Kidney (tissue), 14 donors: ENCODE results near the gene ILK. TPM values are rescaled to one million over a fixed set of nuclear protein-coding genes. Genes with fewer than 3 reads are reported as not detected.
A peak's percentile ranks its signal among the peaks of the same experiment; 100 is the strongest.

Experiments used
- DNase-seq, 5 donors: peaks; one replicate each; pipeline ENCODE4 v3.0.0-alpha.2; 2013 to 2020
- FAIRE-seq: peaks from 2 replicates; lab custom pipeline; 2012; peaks lifted over from hg19 to GRCh38; lab: Jason Lieb, UNC
- H3K27ac ChIP-seq, 2 donors: one replicate each; pipeline ENCODE4 v1.7.0; 2013; ENCODE audit warnings: low read depth in 2 of 2, low read length in 2 of 2, inconsistent platforms in 1 of 2
- H3K27me3 ChIP-seq: one replicate; pipeline ENCODE4 v1.7.1; 2013; ENCODE audit warnings: low read length, inconsistent platforms; ENCODE audit not compliant: control insufficient read depth, insufficient read depth
- H3K36me3 ChIP-seq, 3 donors: one replicate each; pipeline versions ENCODE4 v1.7.0 to v1.7.1; 2013; ENCODE audit warnings: low read length in 3 of 3, control low read depth in 1 of 3, inconsistent platforms in 1 of 3; ENCODE audit not compliant: insufficient read depth in 3 of 3, control insufficient read depth in 2 of 3
- H3K4me1 ChIP-seq, 3 donors: one replicate each; pipeline versions ENCODE4 v1.7.0 to v1.7.1; 2013; ENCODE audit warnings: low read length in 3 of 3, inconsistent platforms in 1 of 3, low read depth in 1 of 3; ENCODE audit not compliant: control insufficient read depth in 2 of 3, insufficient read depth in 2 of 3
- H3K4me3 ChIP-seq, 3 donors: one replicate each; pipeline versions ENCODE4 v1.7.0 to v1.8.1; 2013; ENCODE audit warnings: low read length in 3 of 3, control low read depth in 1 of 3, inconsistent platforms in 1 of 3
- H3K9ac ChIP-seq, 3 donors: one replicate each; pipeline versions ENCODE4 v1.7.0 to v1.7.1; 2013; ENCODE audit warnings: low read length in 3 of 3, control low read depth in 1 of 3, inconsistent platforms in 1 of 3
- H3K9me3 ChIP-seq, 3 donors: one replicate each; pipeline versions ENCODE4 v1.7.0 to v1.7.1; 2013; ENCODE audit warnings: low read length in 3 of 3, control low read depth in 1 of 3, inconsistent platforms in 1 of 3; ENCODE audit not compliant: control insufficient read depth in 2 of 3, insufficient read depth in 1 of 3
- CTCF ChIP-seq: IDR thresholded peaks from 3 replicates; pipeline ENCODE4 v1.5.1; 2012; ENCODE audit warnings: mild to moderate bottlenecking, moderate library complexity, borderline replicate concordance; ENCODE audit not compliant: insufficient read depth; ENCODE audit errors: extremely low read depth
- intact Hi-C: fragments of 100-400 bp; cut with DNase I; formaldehyde crosslinking; loops from one replicate; pipeline ENCODE4 v1.11.1; 2022
- polyA plus RNA-seq: library from polyadenylated mRNA; stranded (reverse); fragments of 350-450 nt; fragmentation: Illumina TruSeq; extraction: RNeasy Lipid Tissue Mini Kit (QIAGEN cat#74804); gene quantifications from one replicate; pipeline ENCODE4 v1.2.3, GENCODE V29; 2014; ENCODE audit warnings: low read depth, low replicate concordance; ENCODE audit not compliant: insufficient read depth
- total RNA-seq: library from RNA; stranded (reverse); fragmentation: NEBNext Ultra II Directional; extraction: Animal tissue kit (Norgen Biotek cat#: 25700); gene quantifications from one replicate; pipeline ENCODE4 v1.2.1, GENCODE V29; 2021
- donor health status: control.
- donor health status: control.
- donor health status: control.
- donor health status: control.
- donor health status: control.
- donor health status: DM: yes; HTN: yes; CAD: no.
- donor health status: Normal renal cell carcinoma (clear cell type).

Gene ILK
- total and polyA plus RNA-seq, 2 donors from 2014 or later, result 149 to 170 TPM

GRCh38 chr11:6625156-6625831, 21.7 kb downstream of the ILK start:
- Histone ChIP-seq H3K27me3 (no peaks in the 10 kb centered on the region), H3K27ac (no peak overlapping the region), H3K9ac (no peak overlapping the region), H3K9me3 (no peaks in the 10 kb centered on the region), H3K4me3 (no peak overlapping the region), H3K36me3 (peaks cover 2 to 7% (median 3%) of the 10 kb centered on the region in 3 donors), H3K4me1 (peaks cover 0 to 2% (median 0%) of the 10 kb centered on the region in 3 donors)
- intact Hi-C loops, result no loop called here
- TF ChIP-seq CTCF, result no peak
- peak in 1 of 5 donors; percentile 45 for DNase-seq
- FAIRE-seq, result no peak

- H3K27ac ChIP-seq, result no peak overlapping the region
- no peak overlapping the region for H3K9ac ChIP-seq
- intact Hi-C loops, result no loop called here
- H3K9me3 ChIP-seq, result no peaks in the 10 kb centered on the region
- TF ChIP-seq CTCF, result no peak
- peaks cover 0 to 2% (median 0%) of the 10 kb centered on the region in 3 donors for H3K4me1 ChIP-seq
- FAIRE-seq (no peak), DNase-seq (peak in 1 of 5 donors; percentile 60)
- no peaks in the 10 kb centered on the region for H3K27me3 ChIP-seq
- H3K4me3 ChIP-seq, result no peak overlapping the region
- H3K36me3 ChIP-seq, result peaks cover 2 to 7% (median 3%) of the 10 kb centered on the region in 3 donors
Observed at GRCh38 chr11:6625832-6626420, 22.4 kb downstream of the ILK start.

- Histone ChIP-seq H3K27ac (no peak overlapping the region), H3K27me3 (no peaks in the 10 kb centered on the region), H3K9ac (no peak overlapping the region), H3K4me1 (peaks cover 0 to 2% (median 0%) of the 10 kb centered on the region in 3 donors), H3K4me3 (no peak overlapping the region), H3K9me3 (no peaks in the 10 kb centered on the region), H3K36me3 (peaks cover 2 to 7% (median 3%) of the 10 kb centered on the region in 3 donors)
- FAIRE-seq (no peak), DNase-seq (peak in 1 of 5 donors; percentile 51)
- intact Hi-C loops, result no loop called here
- no peak for TF ChIP-seq CTCF
Observed at GRCh38 chr11:6626971-6627761, 23.6 kb downstream of the ILK start.
